B cell (primary cell): Measurements from ENCODE around the gene NHS. TPM values are rescaled to one million over a fixed set of nuclear protein-coding genes. Genes with fewer than 3 reads are reported as not detected.

Experiments
- ATAC-seq: fragments of 200-7000 bp; cut with Tn5 transposase; one replicate; pipeline ENCODE4 v1.10.0; 2021; ENCODE audit warnings: low read depth, mild to moderate bottlenecking, moderate number of reproducible peaks, moderate library complexity
- CTCF ChIA-PET: fragments of 350-600 bp; sonication (Branson Sonifier 250); formaldehyde crosslinking; loops from one replicate; lab custom pipeline; 2021; ENCODE audit warnings: antibody characterized with exemption, inconsistent platforms; lab: Charles Lee
- POLR2A ChIA-PET: fragments of 350-600 bp; sonication (Branson Sonifier 250); formaldehyde crosslinking; loops from one replicate; lab custom pipeline; 2021; ENCODE audit warnings: antibody characterized with exemption; lab: Charles Lee
- DNase-seq: peaks from one replicate; pipeline ENCODE4 v3.0.0; 2013
- H2AFZ ChIP-seq: 2 replicates; pipeline ENCODE4 v1.6.1; 2012; ENCODE audit warnings: mild to moderate bottlenecking, low read depth, low read length; ENCODE audit not compliant: insufficient read depth, poor library complexity, severe bottlenecking
- H3K27ac ChIP-seq, 2 donors: 1 replicate in 1 of 2; 2 replicates in 1 of 2; pipeline ENCODE4 v1.5.1; 2012 to 2013; ENCODE audit warnings: low read length in 2 of 2, mild to moderate bottlenecking in 2 of 2, moderate library complexity in 1 of 2
- H3K27me3 ChIP-seq, 4 experiments: fragments of 200-600 bp in 1 of 4; sonication (generic) in 1 of 4; replicated peaks in 1 of 4; 1 replicate in 2 of 4; 2 replicates in 2 of 4; pipeline versions ENCODE4 v1.6.1 to v1.7.0; 2013 to 2016; ENCODE audit warnings: low read length in 3 of 4, mild to moderate bottlenecking in 2 of 4, mixed read lengths in 1 of 4, moderate library complexity in 1 of 4; ENCODE audit not compliant: insufficient read depth in 4 of 4, control insufficient read depth in 3 of 4; ENCODE audit errors: control extremely low read depth in 1 of 4
- H3K36me3 ChIP-seq, 2 experiments: replicated peaks in 1 of 2; 1 replicate in 1 of 2; 2 replicates in 1 of 2; pipeline versions ENCODE4 v1.6.1 to v1.7.1; 2013; ENCODE audit warnings: low read length in 1 of 2; ENCODE audit not compliant: insufficient read depth in 2 of 2, control insufficient read depth in 1 of 2; ENCODE audit errors: control extremely low read depth in 1 of 2, extremely low read depth in 1 of 2
- H3K4me1 ChIP-seq, 2 donors: fragments of 200-600 bp in 1 of 2; sonication (generic) in 1 of 2; 1 replicate in 1 of 2; 2 replicates in 1 of 2; pipeline versions ENCODE4 v1.5.1 to v1.6.1; 2013 to 2017; ENCODE audit warnings: low read length in 2 of 2; ENCODE audit not compliant: control insufficient read depth in 2 of 2, insufficient read depth in 2 of 2
- H3K4me2 ChIP-seq: replicated peaks from 2 replicates; pipeline ENCODE3; 2012; ENCODE audit warnings: mild to moderate bottlenecking, low read depth, low read length; ENCODE audit not compliant: poor library complexity, severe bottlenecking
- H3K4me3 ChIP-seq, 5 experiments: fragments of 200-600 bp in 1 of 5; sonication (generic) in 1 of 5; 1 replicate in 3 of 5; 2 replicates in 2 of 5; pipeline versions ENCODE4 v1.5.1 to v1.7.0; 2011 to 2016; ENCODE audit warnings: low read length in 4 of 5, mild to moderate bottlenecking in 4 of 5, low read depth in 2 of 5, control low read depth in 1 of 5, moderate library complexity in 1 of 5; ENCODE audit not compliant: insufficient read depth in 1 of 5; ENCODE audit errors: control extremely low read depth in 1 of 5, extremely low read depth in 1 of 5
- H3K79me2 ChIP-seq: fragments of 200-600 bp; sonication (generic); one replicate; pipeline ENCODE4 v1.6.0; 2016; ENCODE audit warnings: low read length; ENCODE audit not compliant: control insufficient read depth, insufficient read depth
- H3K9ac ChIP-seq: fragments of 200-600 bp; sonication (generic); 2 replicates; pipeline ENCODE4 v1.6.1; 2017; ENCODE audit warnings: mild to moderate bottlenecking, low read length, moderate library complexity
- H3K9me3 ChIP-seq, 3 donors: one replicate each; pipeline versions ENCODE4 v1.6.1 to v1.7.1; 2013; ENCODE audit warnings: low read length in 2 of 3; ENCODE audit not compliant: control insufficient read depth in 2 of 3, insufficient read depth in 1 of 3; ENCODE audit errors: control extremely low read depth in 1 of 3
- H4K20me1 ChIP-seq: 2 replicates; pipeline ENCODE4 v1.6.0; 2012; ENCODE audit warnings: mild to moderate bottlenecking, low read length; ENCODE audit not compliant: insufficient read depth, control insufficient read depth, poor library complexity, severe bottlenecking
- H3K27ac Mint-ChIP-seq: one replicate; pipeline ENCODE4 v1.8.0; 2021; ENCODE audit warnings: mixed read lengths
- H3K27me3 Mint-ChIP-seq: one replicate; pipeline ENCODE4 v1.8.0; 2021; ENCODE audit warnings: mixed read lengths
- H3K4me1 Mint-ChIP-seq: one replicate; pipeline ENCODE4 v1.8.0; 2021; ENCODE audit warnings: mixed read lengths
- H3K4me3 Mint-ChIP-seq: one replicate; pipeline ENCODE4 v1.8.0; 2021; ENCODE audit warnings: mixed read lengths
- H3K9me3 Mint-ChIP-seq: one replicate; pipeline ENCODE4 v1.8.0; 2022; ENCODE audit warnings: mixed read lengths; ENCODE audit not compliant: insufficient read depth
- CTCF ChIP-seq: fragments of 200-600 bp; IDR thresholded peaks from one replicate; pipeline ENCODE4 v1.8.0; 2022; ENCODE audit warnings: antibody characterized with exemption, mild to moderate bottlenecking
- EZH2 ChIP-seq: IDR thresholded peaks from 2 replicates; pipeline ENCODE4 v1.6.1; 2012; ENCODE audit warnings: borderline replicate concordance, low read depth, mild to moderate bottlenecking, moderate library complexity, low read length; ENCODE audit not compliant: insufficient read depth, poor library complexity, severe bottlenecking
- WGBS: methylation state at CpG from one replicate; pipeline ENCODE4 v1.1.5; 2013; ENCODE audit warnings: missing lambda C conversion rate; ENCODE audit not compliant: insufficient coverage; 5-methylcytosine and 5-hydroxymethylcytosine counted together
- intact Hi-C: fragments of 100-400 bp; cut with micrococcal nuclease; formaldehyde crosslinking; loops from one replicate; pipeline ENCODE4 v1.10.0; 2022
- polyA plus RNA-seq: library from polyadenylated mRNA; depleted of rRNA; stranded (reverse); fragments of >200 nt; gene quantifications from 2 replicates; pipeline ENCODE4 v1.2.3, GENCODE V29; 2012
- total RNA-seq, 2 donors: library from RNA; stranded (reverse); fragments of 120-200 nt in 1 of 2; gene quantifications; 1 replicate in 1 of 2; 2 replicates in 1 of 2; pipeline versions ENCODE4 v1.2.3 to v1.2.4, GENCODE V29; 2013 to 2022

NHS gene
- total and polyA plus RNA-seq, 2 donors (not counting 1 experiment from before 2014, with no cell fraction given) = not detected

DNA sequence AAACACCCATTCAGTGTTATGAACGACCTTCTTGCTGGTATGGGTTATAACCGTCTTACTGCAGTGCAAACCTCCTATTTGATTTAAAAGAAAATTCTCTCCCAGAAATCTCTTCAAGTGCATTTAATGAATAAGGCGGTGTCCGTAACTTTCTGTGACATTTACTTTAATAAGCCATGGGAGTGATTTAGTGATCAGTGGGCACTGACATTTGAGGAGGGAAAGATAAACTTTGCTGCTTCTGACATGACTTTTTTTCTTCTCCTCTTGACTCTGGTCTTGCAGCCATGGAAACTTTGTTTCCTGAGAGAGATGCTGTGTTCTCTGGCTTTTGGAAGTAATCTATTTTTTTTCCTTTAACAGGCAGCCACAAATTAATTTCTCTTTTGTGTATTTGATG lies 106.1 kb downstream of the NHS start:
- intact Hi-C loops = no loop called here
- DNase-seq (no peak), ATAC-seq (no peak)
- Mint-ChIP-seq H3K4me3 (no peak overlapping the region), H3K27ac (no peak overlapping the region), H3K27me3 (no peaks in the 10 kb centered on the region), H3K4me1 (no peaks in the 10 kb centered on the region), H3K9me3 (no peaks in the 10 kb centered on the region)
- H3K79me2 ChIP-seq = no peaks in the 10 kb centered on the region
- H3K9me3 ChIP-seq = no peaks in the 10 kb centered on the region
- WGBS = no CpG with 5 or more reads among the region's 4 CpGs
- POLR2A ChIA-PET = no interaction called here
- H3K36me3 ChIP-seq = no peaks in the 10 kb centered on the region
- H2AFZ ChIP-seq = no peak overlapping the region
- TF ChIP-seq EZH2 = no peak
- TF ChIP-seq CTCF = no peak
- CTCF ChIA-PET = no interaction called here
- no peaks in the 10 kb centered on the region for H3K4me1 ChIP-seq
- H3K27me3 ChIP-seq = no peaks in the 10 kb centered on the region
- H3K27ac ChIP-seq = no peak overlapping the region
- no peak overlapping the region for H3K4me3 ChIP-seq
- H4K20me1 ChIP-seq = no peaks in the 10 kb centered on the region
- no peak overlapping the region for H3K9ac ChIP-seq
- H3K4me2 ChIP-seq = no peak overlapping the region

DNA sequence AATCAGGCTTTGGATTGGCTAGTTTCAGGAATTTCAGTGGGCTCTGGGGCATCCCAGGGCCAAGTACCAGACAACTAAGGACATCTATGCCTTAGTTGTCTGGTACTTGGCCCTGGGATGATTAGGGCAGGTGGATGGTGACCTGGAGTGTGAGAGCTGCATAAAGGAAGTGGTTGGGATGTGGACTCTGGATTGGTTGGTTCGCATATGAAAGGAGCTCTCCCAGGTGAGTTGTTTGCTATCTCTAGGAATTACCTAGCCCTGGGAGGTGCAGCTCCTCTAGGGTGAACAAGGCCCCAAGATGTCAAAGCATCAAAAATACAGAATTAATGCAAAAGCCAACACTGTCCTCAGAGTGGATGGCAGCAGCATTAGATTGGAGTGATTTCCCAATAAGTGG lies 109.6 kb downstream of the NHS start:
- H3K79me2 ChIP-seq = no peaks in the 10 kb centered on the region
- Mint-ChIP-seq H3K9me3 (no peaks in the 10 kb centered on the region), H3K4me1 (no peaks in the 10 kb centered on the region), H3K27ac (no peak overlapping the region), H3K4me3 (no peak overlapping the region), H3K27me3 (no peaks in the 10 kb centered on the region)
- DNase-seq (no peak), ATAC-seq (no peak)
- no peaks in the 10 kb centered on the region for H3K27me3 ChIP-seq
- no peaks in the 10 kb centered on the region for H3K4me1 ChIP-seq
- H3K27ac ChIP-seq = no peak overlapping the region
- H3K36me3 ChIP-seq = no peaks in the 10 kb centered on the region
- ChIA-PET POLR2A (no interaction called here), CTCF (no interaction called here)
- WGBS = no CpG with 5 or more reads among the region's 1 CpG
- no peak overlapping the region for H3K4me3 ChIP-seq
- TF ChIP-seq CTCF (no peak), EZH2 (no peak)
- H3K4me2 ChIP-seq = no peak overlapping the region
- H3K9me3 ChIP-seq = no peaks in the 10 kb centered on the region
- no peak overlapping the region for H2AFZ ChIP-seq
- intact Hi-C loops = no loop called here
- H4K20me1 ChIP-seq = no peaks in the 10 kb centered on the region
- H3K9ac ChIP-seq = no peak overlapping the region
